LHCN-M2 (cell line): ENCODE results near the gene MARF1. TPM values are rescaled to one million over a fixed set of nuclear protein-coding genes. Genes with fewer than 3 reads are reported as not detected.

Experiments
- total RNA-seq: library from RNA; depleted of rRNA; stranded (reverse); fragments of >200 nt; gene quantifications from 2 replicates; pipeline ENCODE4 v1.2.3, GENCODE V29; 2014; rRNA removed

MARF1 gene
- total RNA-seq, 1 experiment from 2014 or later = 15.3 TPM

Other genes starting within 250 kb of the MARF1 start
- 0.23 TPM in 1 of 2 replicates, not detected in the other for gene MPV17L, start 247.4 kb downstream of the MARF1 start, total RNA-seq
- gene BMERB1, start 208.6 kb downstream of the MARF1 start, total RNA-seq = 36.1 and 45.1 TPM in 2 replicates
- gene NDE1, start 7.1 kb upstream of the MARF1 start, total RNA-seq = 29.6 and 51.2 TPM in 2 replicates
- under 0.01 TPM in 1 of 2 replicates, not detected in the other for gene MYH11, start 213.9 kb upstream of the MARF1 start, total RNA-seq
- gene CEP20, start 245.4 kb upstream of the MARF1 start, total RNA-seq = 69.6 and 94.3 TPM in 2 replicates